Peyer's patch (tissue), 4 donors: ENCODE data around the gene SLC7A14. TPM values are rescaled to one million over a fixed set of nuclear protein-coding genes. Genes with fewer than 3 reads are reported as not detected.

Source experiments
- DNase-seq, 3 donors: peaks; one replicate each; pipeline ENCODE4 v3.0.0-alpha.2; 2017 to 2019
- H3K27ac ChIP-seq, 4 donors: fragments of 200-600 bp; sonication (generic); one replicate each; pipeline ENCODE4 v1.5.1; 2016 to 2019
- H3K27me3 ChIP-seq, 2 donors: fragments of 200-600 bp; sonication (generic); one replicate each; pipeline ENCODE4 v1.5.1; 2019
- H3K36me3 ChIP-seq, 3 donors: fragments of 200-600 bp; sonication (generic); one replicate each; pipeline ENCODE4 v1.5.1; 2016 to 2019
- H3K4me1 ChIP-seq, 4 donors: fragments of 200-600 bp; sonication (generic); one replicate each; pipeline ENCODE4 v1.5.1; 2016 to 2019
- H3K4me3 ChIP-seq, 4 donors: fragments of 200-600 bp; sonication (generic); 1 replicate in 3 of 4; 2 replicates in 1 of 4; pipeline ENCODE4 v1.5.1; 2016 to 2019; ENCODE audit warnings: mild to moderate bottlenecking in 1 of 4
- H3K9me3 ChIP-seq, 4 donors: fragments of 200-600 bp; sonication (generic); one replicate each; pipeline ENCODE4 v1.5.1; 2016 to 2019; ENCODE audit warnings: mild to moderate bottlenecking in 1 of 4
- CTCF ChIP-seq, 6 experiments: fragments of 450-650 bp in 4 of 6; fragments of 200-600 bp in 2 of 6; sonication (generic) in 1 of 6; IDR thresholded peaks; one replicate each; pipeline ENCODE4 v1.5.1; 2017 to 2019; ENCODE audit warnings: antibody characterized with exemption in 6 of 6, mild to moderate bottlenecking in 3 of 6, moderate library complexity in 1 of 6
- POLR2A ChIP-seq, 2 donors: fragments of 450-650 bp; IDR thresholded peaks; one replicate each; pipeline ENCODE4 v1.5.1; 2017; ENCODE audit warnings: antibody characterized with exemption in 2 of 2, mild to moderate bottlenecking in 2 of 2, moderate library complexity in 2 of 2
- total RNA-seq, 4 donors: library from RNA; depleted of rRNA; stranded (reverse); fragments of >200 nt; gene quantifications; one replicate each; pipeline ENCODE4 v1.1.0, GENCODE V29; 2016

SLC7A14 gene
- total RNA-seq, 4 donors from 2014 or later = 0.18 to 0.40 (median 0.38) TPM; not detected in 1

- Histone ChIP-seq H3K4me1 (no peaks in the 10 kb centered on the region), H3K27me3 (no peaks in the 10 kb centered on the region), H3K9me3 (no peaks in the 10 kb centered on the region), H3K36me3 (no peaks in the 10 kb centered on the region), H3K27ac (no peak overlapping the region), H3K4me3 (no peak overlapping the region)
- no peak for DNase-seq
- TF ChIP-seq CTCF (IDR thresholded peaks at IDR 0.05) = no peak
- no peak for TF ChIP-seq POLR2A (IDR thresholded peaks at IDR 0.05)
Observed at GRCh38 chr3:170486398-170486797, 99.5 kb downstream of the SLC7A14 start.

DNA sequence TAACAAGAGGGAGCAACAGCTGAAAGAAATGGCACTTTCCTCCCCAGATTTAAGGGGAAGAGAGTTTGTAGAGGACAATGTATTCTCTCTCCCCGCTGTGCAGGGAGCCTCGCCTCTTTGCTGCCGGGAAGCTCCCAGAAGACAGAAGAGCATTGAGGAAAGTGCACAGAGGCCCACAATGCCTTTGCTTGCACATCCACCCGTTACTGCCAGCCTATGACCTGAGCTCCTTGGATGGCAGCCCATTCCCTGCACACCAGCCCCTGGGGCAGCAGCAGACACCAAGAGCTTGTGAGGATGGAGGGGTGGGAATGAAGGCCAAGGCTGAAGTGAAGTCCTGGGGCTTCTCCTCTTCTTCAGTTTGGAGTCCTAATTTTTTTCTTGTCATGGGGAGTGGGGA lies 100.2 kb downstream of the SLC7A14 start:
- Histone ChIP-seq H3K27ac (no peak overlapping the region), H3K9me3 (no peaks in the 10 kb centered on the region), H3K4me3 (no peak overlapping the region), H3K4me1 (no peaks in the 10 kb centered on the region), H3K27me3 (no peaks in the 10 kb centered on the region), H3K36me3 (no peaks in the 10 kb centered on the region)
- no peak for TF ChIP-seq POLR2A (IDR thresholded peaks at IDR 0.05)
- TF ChIP-seq CTCF (IDR thresholded peaks at IDR 0.05) = no peak
- DNase-seq = no peak

DNA sequence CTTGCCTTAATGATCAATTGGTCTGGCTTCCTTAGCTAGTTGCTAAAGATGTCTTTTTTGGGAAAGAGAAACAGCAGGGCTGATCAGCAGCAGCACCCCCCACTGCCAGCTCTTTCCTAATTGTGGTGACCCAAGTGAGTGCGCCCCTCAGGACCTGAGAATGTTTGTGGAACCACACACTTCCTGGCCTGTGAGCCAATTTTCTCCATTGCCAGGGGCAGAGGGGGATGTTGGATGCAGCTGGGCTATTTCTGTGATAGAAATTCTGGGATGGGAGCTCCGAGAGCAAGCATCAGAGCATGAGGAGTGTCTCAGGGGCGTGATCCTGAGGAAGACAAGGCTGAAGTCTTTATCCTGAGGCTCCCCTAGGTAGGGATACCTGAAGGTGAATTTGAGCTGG lies 100.6 kb downstream of the SLC7A14 start:
- no peak overlapping the region for H3K27ac ChIP-seq
- no peaks in the 10 kb centered on the region for H3K27me3 ChIP-seq
- no peaks in the 10 kb centered on the region for H3K36me3 ChIP-seq
- TF ChIP-seq POLR2A (IDR thresholded peaks at IDR 0.05) (no peak), CTCF (IDR thresholded peaks at IDR 0.05) (no peak)
- H3K4me1 ChIP-seq = no peaks in the 10 kb centered on the region
- H3K9me3 ChIP-seq = no peaks in the 10 kb centered on the region
- no peak for DNase-seq
- H3K4me3 ChIP-seq = no peak overlapping the region

GRCh38 chr3:170484869-170485268 lies 101.0 kb downstream of the SLC7A14 start:
- no peaks in the 10 kb centered on the region for H3K27me3 ChIP-seq
- no peaks in the 10 kb centered on the region for H3K4me1 ChIP-seq
- no peak overlapping the region for H3K4me3 ChIP-seq
- H3K9me3 ChIP-seq = no peaks in the 10 kb centered on the region
- TF ChIP-seq POLR2A (IDR thresholded peaks at IDR 0.05) = no peak
- TF ChIP-seq CTCF (IDR thresholded peaks at IDR 0.05) = no peak
- no peaks in the 10 kb centered on the region for H3K36me3 ChIP-seq
- H3K27ac ChIP-seq = no peak overlapping the region
- DNase-seq = no peak

GRCh38 chr3:170483485-170484262 lies 102.2 kb downstream of the SLC7A14 start:
- TF ChIP-seq POLR2A (IDR thresholded peaks at IDR 0.05) (no peak), CTCF (IDR thresholded peaks at IDR 0.05) (peak in 1 of 6 experiments; percentile 15)
- no peak overlapping the region for H3K27ac ChIP-seq

More at GRCh38 chr3:170483485-170484262, 102.2 kb downstream of the SLC7A14 start:
- H3K4me3 ChIP-seq = no peak overlapping the region
- DNase-seq = no peak
- no peaks in the 10 kb centered on the region for H3K27me3 ChIP-seq
- H3K36me3 ChIP-seq = no peaks in the 10 kb centered on the region
- H3K9me3 ChIP-seq = no peaks in the 10 kb centered on the region
- H3K4me1 ChIP-seq = no peaks in the 10 kb centered on the region
